Heart left ventricle (tissue), 16 donors: ENCODE results near the gene HSFX1. TPM values are rescaled to one million over a fixed set of nuclear protein-coding genes. Genes with fewer than 3 reads are reported as not detected.
"Not testable (repeated sequence)": the region's sequence is repeated elsewhere in the genome, so short reads cannot be mapped to it uniquely, and the experiment has no call there.

ENCODE experiments used
- ATAC-seq, 4 donors: fragments of 200-7000 bp; cut with Tn5 transposase; one replicate each; pipeline ENCODE4 v1.9.1; 2020 to 2022; ENCODE audit warnings: moderate library complexity in 4 of 4, mild to moderate bottlenecking in 3 of 4, moderate number of reproducible peaks in 1 of 4
- DNase-seq, 5 donors: peaks; one replicate each; pipeline ENCODE4 v3.0.0-alpha.2; 2020
- H3K27ac ChIP-seq, 12 donors: fragments of 200-600 bp; sonication (generic) in 4 of 12; one replicate each; pipeline versions ENCODE4 v1.5.0 to v1.8.0; 2016 to 2022; ENCODE audit warnings: mild to moderate bottlenecking in 2 of 12
- H3K27me3 ChIP-seq, 9 donors: fragments of 200-600 bp; sonication (generic) in 2 of 9; one replicate each; pipeline versions ENCODE4 v1.5.1 to v1.8.0; 2016 to 2022; ENCODE audit warnings: mild to moderate bottlenecking in 3 of 9
- H3K36me3 ChIP-seq, 9 donors: fragments of 200-600 bp; sonication (generic) in 2 of 9; one replicate each; pipeline versions ENCODE4 v1.5.0 to v1.8.0; 2018 to 2022; ENCODE audit warnings: mild to moderate bottlenecking in 2 of 9
- H3K4me1 ChIP-seq, 12 donors: fragments of 200-600 bp; sonication (generic) in 4 of 12; one replicate each; pipeline versions ENCODE4 v1.5.0 to v1.8.0; 2016 to 2022; ENCODE audit warnings: mild to moderate bottlenecking in 3 of 12
- H3K4me3 ChIP-seq, 12 donors: fragments of 200-600 bp; sonication (generic) in 4 of 12; one replicate each; pipeline versions ENCODE4 v1.5.0 to v1.8.0; 2017 to 2022; ENCODE audit warnings: mild to moderate bottlenecking in 9 of 12, moderate library complexity in 4 of 12
- H3K9me3 ChIP-seq, 12 donors: fragments of 200-600 bp; sonication (generic) in 4 of 12; one replicate each; pipeline versions ENCODE4 v1.5.0 to v1.8.0; 2016 to 2022; ENCODE audit warnings: mild to moderate bottlenecking in 1 of 12
- POLR2A ChIP-seq, 2 donors: fragments of 450-650 bp; IDR thresholded peaks; one replicate each; pipeline ENCODE4 v1.6.1; 2017; ENCODE audit warnings: antibody characterized with exemption in 2 of 2, mild to moderate bottlenecking in 2 of 2, moderate library complexity in 2 of 2
- WGBS, 4 donors: extraction: QIAGEN DNeasy Blood & Tissue Kit in 2 of 4; methylation state at CpG; one replicate each; pipeline versions ENCODE4 v1.1.5 to v1.1.7; 2013 to 2018; 5-methylcytosine and 5-hydroxymethylcytosine counted together
- intact Hi-C, 10 donors: fragments of 100-400 bp; cut with DNase I; formaldehyde crosslinking; loops; one replicate each; pipeline versions ENCODE4 v1.11.1 to v1.14.2; 2022
- long read RNA-seq, 3 donors: library from polyadenylated mRNA; unstranded; transcript quantifications; one replicate each; pipeline ENCODE4 v2.0.0, GENCODE V29; 2020 to 2021
- polyA plus RNA-seq, 2 donors: library from polyadenylated mRNA; stranded (reverse); fragments of 200-250 nt; gene quantifications; one replicate each; pipeline ENCODE4 v1.2.3, GENCODE V29; 2013
- total RNA-seq, 9 donors: library from RNA; depleted of rRNA in 2 of 9; stranded (reverse); fragments of >200 nt in 2 of 9; fragmentation: NEBNext Ultra II Directional in 3 of 9; extraction: Animal tissue kit (Norgen Biotek cat#: 25700) in 3 of 9; gene quantifications; one replicate each; pipeline versions ENCODE4 v1.1.0 to v1.2.4, GENCODE V29; 2016 to 2023
- TF ChIP-seq, protein P1 (sequence below), 12 donors: fragments of 200-600 bp; sonication (generic) in 4 of 12; IDR thresholded peaks; one replicate each; pipeline versions ENCODE4 v1.5.0 to v1.8.0; 2018 to 2022; ENCODE audit warnings: antibody characterized with exemption in 12 of 12, mild to moderate bottlenecking in 5 of 12
- donor health status: ischemic (EF 13 %, LVEDD 7.1; RV severe dilation, severe dysfunction).
- donor health status: healthy with polysubstance abuse.
- donor health status: DM: no; HTN: yes; CAD: no.
- donor health status: DM: no; HTN: no; CAD: no.
- donor health status: ischemic (EF 25% LVEDD 6.9; RV normal size, moderate dysfunction).
- donor health status: ischemic (EF 25% LVEDD 5.7; RV mildly dilated, moderate dysfunction).
- donor health status: healthy.
- donor health status: DM: yes; HTN: yes; CAD: no.
- donor health status: ischemic (EF 35%, LVEDD 5.7; RV mildly dilated, moderate dysfunction).
- donor health status: nonischemic (EF 11% LVEDD 7.7; RV severe dilation, severe dysfunction).
- donor health status: DM: yes; HTN: yes; CAD: no.
- donor health status: PGD.
- donor health status: ischemic (EF 29% LVEDD 5.4; RV normal size, mild dysfunction).
- donor health status: nonischemic (EF 23%, LVEDD 6.1; RV moderate dilation, normal function).

Gene HSFX1, protein sequence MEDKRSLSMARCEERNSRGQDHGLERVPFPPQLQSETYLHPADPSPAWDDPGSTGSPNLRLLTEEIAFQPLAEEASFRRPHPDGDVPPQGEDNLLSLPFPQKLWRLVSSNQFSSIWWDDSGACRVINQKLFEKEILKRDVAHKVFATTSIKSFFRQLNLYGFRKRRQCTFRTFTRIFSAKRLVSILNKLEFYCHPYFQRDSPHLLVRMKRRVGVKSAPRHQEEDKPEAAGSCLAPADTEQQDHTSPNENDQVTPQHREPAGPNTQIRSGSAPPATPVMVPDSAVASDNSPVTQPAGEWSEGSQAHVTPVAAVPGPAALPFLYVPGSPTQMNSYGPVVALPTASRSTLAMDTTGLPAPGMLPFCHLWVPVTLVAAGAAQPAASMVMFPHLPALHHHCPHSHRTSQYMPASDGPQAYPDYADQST
- total RNA-seq (1 to 10 TPM in 8 of 9 donors, under 1 TPM in 1; 0.94 to 3.3 (median 2.3) TPM), polyA plus RNA-seq (1 to 10 TPM in 1 of 2 donors, under 1 TPM in 1; 0.73 to 1.6 TPM)
- long read RNA-seq, donor 1: 0 reads
- long read RNA-seq, donor 2, partial matches to known transcripts: 0 of 2 reads
- long read RNA-seq, donor 2, other reads (novel, unspliced or antisense): 2 of 2 reads
- long read RNA-seq, donor 3: 0 reads

DNA sequence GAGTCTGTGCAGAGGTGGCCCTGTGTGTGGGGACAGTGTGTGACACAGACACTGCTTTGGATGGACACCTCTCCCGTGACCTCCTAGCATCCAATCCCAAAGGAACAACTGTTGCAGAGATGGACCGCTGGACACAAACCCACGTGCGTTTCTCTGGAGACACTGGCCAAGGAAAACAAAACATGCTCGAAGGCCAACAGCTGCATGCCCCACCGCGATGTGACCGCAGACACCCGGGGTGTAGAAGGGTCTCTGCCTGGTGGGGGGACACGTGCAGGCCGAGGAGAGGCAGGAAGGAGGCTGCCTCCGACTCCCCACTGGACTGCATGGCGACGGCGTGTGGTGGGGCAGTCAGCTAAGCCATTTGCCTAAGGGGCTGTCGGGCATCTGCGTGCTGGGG, at the start of gene HSFX1:
Gene HSFX1 (plus strand): TSS at position 301 of the 400 bp plus-strand sequence. CDS start 614 bp downstream, outside the sequence.
- H3K9me3 ChIP-seq, H3K27ac ChIP-seq, ATAC-seq, H3K27me3 ChIP-seq, H3K4me1 ChIP-seq, DNase-seq, H3K4me3 ChIP-seq, intact Hi-C loops, H3K36me3 ChIP-seq: not testable (repeated sequence)
- WGBS, 4 donors: no CpG with 5 or more reads among the region's 17 CpGs

DNA sequence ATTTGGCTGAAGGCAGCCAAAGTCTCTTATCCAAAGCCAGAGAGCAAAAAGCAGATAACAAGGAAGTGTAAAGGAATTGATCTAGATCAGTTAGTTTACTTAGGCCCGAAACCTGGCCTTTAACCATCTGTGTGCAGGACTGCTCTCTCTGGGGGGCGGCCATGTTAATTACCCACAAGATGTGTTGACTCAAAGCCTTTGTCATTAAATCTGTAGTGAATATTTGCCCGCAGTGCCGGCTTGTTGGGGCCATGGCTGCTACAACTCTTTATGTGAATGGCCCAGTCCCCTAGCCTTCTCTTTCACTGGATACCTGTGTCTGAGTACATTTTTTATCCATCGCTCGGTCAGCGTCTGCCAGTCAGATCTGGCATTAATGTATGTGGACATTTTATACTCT, 46.6 kb upstream of the HSFX1 start:
- H3K4me3 ChIP-seq, H3K36me3 ChIP-seq, H3K27me3 ChIP-seq, ATAC-seq, DNase-seq, H3K4me1 ChIP-seq, H3K27ac ChIP-seq, H3K9me3 ChIP-seq, intact Hi-C loops: not testable (repeated sequence)
- WGBS, 4 donors: 67 to 85% (median 77%) methylated on average over 3 of the region's 7 CpGs

DNA sequence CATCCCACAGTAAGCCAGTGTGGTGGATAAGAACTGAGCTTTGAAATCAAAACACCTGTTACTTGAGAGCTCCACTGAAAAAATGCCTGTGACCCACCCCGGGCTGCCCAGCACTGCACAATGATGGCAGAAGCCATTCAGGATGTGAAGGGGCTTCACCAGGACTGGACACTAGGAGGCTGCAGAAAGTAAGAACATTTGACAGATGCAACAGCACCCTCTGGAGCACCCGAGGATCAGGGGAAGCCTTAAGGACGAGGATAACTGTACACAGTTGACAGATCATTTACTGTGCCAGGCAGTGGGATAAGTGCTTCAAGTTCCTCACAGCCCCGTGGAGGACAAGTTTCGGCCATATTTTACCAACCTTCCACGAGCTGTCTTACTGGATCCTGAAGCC, 31.6 kb upstream of the HSFX1 start:
- H3K36me3 ChIP-seq, H3K4me1 ChIP-seq, DNase-seq, H3K4me3 ChIP-seq, H3K27me3 ChIP-seq, H3K9me3 ChIP-seq, H3K27ac ChIP-seq, intact Hi-C loops: not testable (repeated sequence)
- WGBS, 4 donors: 10% methylated on average over 1 of the region's 6 CpGs; no CpG with 5 or more reads in 3 of the 4 donors
- peak in 1 of 4 donors; percentile 26 for ATAC-seq

DNA sequence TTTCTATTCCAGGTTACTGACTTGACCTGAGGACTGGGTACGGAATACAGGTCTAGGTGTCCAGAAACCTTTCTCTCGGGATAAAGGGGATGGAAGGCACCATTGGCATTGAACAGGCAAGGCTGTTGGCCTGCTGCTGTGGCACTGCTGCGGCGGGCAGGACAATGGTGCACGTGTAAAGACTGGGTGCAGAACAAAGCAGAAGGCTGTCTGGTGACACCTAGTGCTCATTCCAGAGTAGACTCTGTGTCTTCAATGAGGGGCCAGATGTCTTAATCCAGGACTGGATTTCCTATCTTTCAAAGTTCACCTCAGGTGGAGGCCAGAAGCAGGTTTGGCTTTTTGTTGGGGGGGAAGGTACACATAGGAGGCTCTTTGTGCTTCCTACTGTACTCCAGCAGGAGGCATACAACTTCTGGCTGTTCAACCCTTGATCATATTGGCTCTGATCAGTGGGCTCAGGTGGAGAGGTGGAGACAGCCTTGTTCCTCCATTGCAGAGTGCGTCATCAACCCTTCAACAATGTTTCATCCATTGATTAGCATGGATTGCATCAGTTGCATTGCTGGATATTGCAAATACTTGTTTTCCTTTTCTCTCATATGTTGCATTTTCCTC, 27.4 kb upstream of the HSFX1 start:
- H3K4me1 ChIP-seq, intact Hi-C loops, H3K36me3 ChIP-seq, H3K27ac ChIP-seq, H3K9me3 ChIP-seq, DNase-seq, H3K27me3 ChIP-seq, H3K4me3 ChIP-seq: not testable (repeated sequence)
- ATAC-seq: peak in 2 of 4 donors; percentile 55 to 57
- 89 to 92% methylated on average over 2 of the region's 6 CpGs; no CpG with 5 or more reads in 2 of the 4 donors for WGBS, 4 donors

DNA sequence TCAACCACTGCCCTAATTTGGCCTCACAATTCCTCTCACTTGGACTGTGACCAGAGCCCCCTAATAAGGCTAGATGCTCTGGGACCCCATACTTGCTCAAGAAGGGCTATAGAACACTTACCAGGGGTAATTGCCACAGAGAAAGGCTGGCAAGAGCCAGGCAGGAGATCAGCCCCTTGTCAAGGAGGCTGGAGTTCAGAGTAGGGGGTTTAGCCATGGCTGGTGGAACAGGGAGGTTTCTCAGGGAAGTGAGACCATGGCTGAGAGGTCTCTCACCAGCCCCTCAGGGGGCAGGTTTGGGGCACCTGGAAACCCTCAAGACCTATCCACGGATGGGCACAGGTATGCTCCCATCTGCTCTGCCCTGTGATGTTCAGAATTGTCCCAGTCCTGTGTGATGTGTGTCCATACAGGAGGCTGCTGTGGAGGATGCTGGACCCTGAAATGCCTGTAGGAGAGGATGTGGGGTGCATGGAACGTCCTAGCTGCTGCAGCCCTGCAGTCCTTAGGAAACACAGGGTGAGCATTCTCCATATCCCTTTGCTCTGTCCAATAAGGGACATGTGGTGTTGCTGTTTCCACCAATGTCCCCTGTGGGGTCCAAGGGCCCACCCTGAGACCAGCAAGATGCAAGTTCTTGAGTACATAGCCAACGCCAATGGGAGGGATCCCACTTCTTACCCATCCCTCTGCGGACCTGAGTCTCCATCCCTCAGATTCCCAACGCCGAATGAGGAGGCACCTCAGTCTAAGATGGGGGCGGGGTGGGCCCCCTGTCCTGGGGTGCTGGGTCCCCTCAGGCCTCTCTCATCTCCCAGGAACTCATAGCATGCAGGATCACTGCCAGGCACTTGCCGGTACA, 16.4 kb upstream of the HSFX1 start:
- H3K36me3 ChIP-seq: no peaks in the 10 kb centered on the region
- ATAC-seq (peak in 1 of 4 donors; percentile 18), DNase-seq (no peak)
- WGBS, 4 donors: 77 to 89% (median 88%) methylated on average over 7 to 8 of the region's 8 CpGs
- no peak overlapping the region for H3K4me3 ChIP-seq
- no peak overlapping the region for H3K27ac ChIP-seq
- intact Hi-C loops: no loop called here
- no peaks in the 10 kb centered on the region for H3K9me3 ChIP-seq
- H3K27me3 ChIP-seq: peaks cover 0 to 3% (median 0%) of the 10 kb centered on the region in 9 donors
- no peaks in the 10 kb centered on the region for H3K4me1 ChIP-seq
- TF ChIP-seq POLR2A (IDR thresholded peaks at IDR 0.05): no peak
- TF ChIP-seq, protein P1, sequence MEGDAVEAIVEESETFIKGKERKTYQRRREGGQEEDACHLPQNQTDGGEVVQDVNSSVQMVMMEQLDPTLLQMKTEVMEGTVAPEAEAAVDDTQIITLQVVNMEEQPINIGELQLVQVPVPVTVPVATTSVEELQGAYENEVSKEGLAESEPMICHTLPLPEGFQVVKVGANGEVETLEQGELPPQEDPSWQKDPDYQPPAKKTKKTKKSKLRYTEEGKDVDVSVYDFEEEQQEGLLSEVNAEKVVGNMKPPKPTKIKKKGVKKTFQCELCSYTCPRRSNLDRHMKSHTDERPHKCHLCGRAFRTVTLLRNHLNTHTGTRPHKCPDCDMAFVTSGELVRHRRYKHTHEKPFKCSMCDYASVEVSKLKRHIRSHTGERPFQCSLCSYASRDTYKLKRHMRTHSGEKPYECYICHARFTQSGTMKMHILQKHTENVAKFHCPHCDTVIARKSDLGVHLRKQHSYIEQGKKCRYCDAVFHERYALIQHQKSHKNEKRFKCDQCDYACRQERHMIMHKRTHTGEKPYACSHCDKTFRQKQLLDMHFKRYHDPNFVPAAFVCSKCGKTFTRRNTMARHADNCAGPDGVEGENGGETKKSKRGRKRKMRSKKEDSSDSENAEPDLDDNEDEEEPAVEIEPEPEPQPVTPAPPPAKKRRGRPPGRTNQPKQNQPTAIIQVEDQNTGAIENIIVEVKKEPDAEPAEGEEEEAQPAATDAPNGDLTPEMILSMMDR (IDR thresholded peaks at IDR 0.05): no peak
